ENCODE results near the gene FAM234B.

DNA sequence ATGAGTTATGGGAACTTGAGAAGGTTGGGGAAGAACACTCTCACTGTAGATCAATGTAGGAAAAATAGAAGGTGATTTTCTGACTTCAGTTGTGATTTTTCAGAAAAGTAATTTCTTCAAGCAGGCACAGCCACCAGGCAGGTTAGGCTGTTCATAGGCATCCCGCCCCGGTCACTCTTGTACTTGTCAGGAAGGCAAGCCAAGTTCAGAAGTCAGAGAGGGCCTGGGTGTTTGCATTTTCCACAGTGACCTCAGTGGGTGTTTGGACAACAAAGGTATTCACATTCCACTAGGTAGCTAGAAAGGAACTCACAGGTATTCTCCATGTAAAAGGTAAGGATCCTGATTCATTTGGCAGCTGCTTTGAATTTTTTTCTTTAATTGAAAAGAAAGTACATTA is 3.0 kb upstream of the FAM234B start:
- TF ChIP-seq, protein P1, sequence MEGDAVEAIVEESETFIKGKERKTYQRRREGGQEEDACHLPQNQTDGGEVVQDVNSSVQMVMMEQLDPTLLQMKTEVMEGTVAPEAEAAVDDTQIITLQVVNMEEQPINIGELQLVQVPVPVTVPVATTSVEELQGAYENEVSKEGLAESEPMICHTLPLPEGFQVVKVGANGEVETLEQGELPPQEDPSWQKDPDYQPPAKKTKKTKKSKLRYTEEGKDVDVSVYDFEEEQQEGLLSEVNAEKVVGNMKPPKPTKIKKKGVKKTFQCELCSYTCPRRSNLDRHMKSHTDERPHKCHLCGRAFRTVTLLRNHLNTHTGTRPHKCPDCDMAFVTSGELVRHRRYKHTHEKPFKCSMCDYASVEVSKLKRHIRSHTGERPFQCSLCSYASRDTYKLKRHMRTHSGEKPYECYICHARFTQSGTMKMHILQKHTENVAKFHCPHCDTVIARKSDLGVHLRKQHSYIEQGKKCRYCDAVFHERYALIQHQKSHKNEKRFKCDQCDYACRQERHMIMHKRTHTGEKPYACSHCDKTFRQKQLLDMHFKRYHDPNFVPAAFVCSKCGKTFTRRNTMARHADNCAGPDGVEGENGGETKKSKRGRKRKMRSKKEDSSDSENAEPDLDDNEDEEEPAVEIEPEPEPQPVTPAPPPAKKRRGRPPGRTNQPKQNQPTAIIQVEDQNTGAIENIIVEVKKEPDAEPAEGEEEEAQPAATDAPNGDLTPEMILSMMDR (IDR thresholded peaks at IDR 0.05): no peak
- TF ChIP-seq IRF2 (CRISPR knock-in tag; IDR thresholded peaks at IDR 0.05; ENCODE audit: borderline replicate concordance, low read depth): no peak
- no peak for TF ChIP-seq TEAD4 (CRISPR knock-in tag; IDR thresholded peaks at IDR 0.05)
- TF ChIP-seq SP1 (CRISPR knock-in tag; conservative IDR thresholded peaks at IDR 0.05): no peak
- TF ChIP-seq, protein P2, sequence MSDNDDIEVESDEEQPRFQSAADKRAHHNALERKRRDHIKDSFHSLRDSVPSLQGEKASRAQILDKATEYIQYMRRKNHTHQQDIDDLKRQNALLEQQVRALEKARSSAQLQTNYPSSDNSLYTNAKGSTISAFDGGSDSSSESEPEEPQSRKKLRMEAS (CRISPR knock-in tag; IDR thresholded peaks at IDR 0.05): no peak
- TF ChIP-seq, protein P3, sequence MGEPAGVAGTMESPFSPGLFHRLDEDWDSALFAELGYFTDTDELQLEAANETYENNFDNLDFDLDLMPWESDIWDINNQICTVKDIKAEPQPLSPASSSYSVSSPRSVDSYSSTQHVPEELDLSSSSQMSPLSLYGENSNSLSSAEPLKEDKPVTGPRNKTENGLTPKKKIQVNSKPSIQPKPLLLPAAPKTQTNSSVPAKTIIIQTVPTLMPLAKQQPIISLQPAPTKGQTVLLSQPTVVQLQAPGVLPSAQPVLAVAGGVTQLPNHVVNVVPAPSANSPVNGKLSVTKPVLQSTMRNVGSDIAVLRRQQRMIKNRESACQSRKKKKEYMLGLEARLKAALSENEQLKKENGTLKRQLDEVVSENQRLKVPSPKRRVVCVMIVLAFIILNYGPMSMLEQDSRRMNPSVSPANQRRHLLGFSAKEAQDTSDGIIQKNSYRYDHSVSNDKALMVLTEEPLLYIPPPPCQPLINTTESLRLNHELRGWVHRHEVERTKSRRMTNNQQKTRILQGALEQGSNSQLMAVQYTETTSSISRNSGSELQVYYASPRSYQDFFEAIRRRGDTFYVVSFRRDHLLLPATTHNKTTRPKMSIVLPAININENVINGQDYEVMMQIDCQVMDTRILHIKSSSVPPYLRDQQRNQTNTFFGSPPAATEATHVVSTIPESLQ (CRISPR knock-in tag; IDR thresholded peaks at IDR 0.05): no peak
- no peak for TF ChIP-seq GTF2I (CRISPR knock-in tag; conservative IDR thresholded peaks at IDR 0.05)
- no peak for TF ChIP-seq JUN (CRISPR knock-in tag; IDR thresholded peaks at IDR 0.05)
- no peak for TF ChIP-seq OVOL2 (CRISPR knock-in tag; IDR thresholded peaks at IDR 0.05; ENCODE audit: borderline replicate concordance)
- TF ChIP-seq TCF7 (CRISPR knock-in tag; IDR thresholded peaks at IDR 0.05; ENCODE audit: low read depth): no peak
- no peak for TF ChIP-seq FOXJ3 (CRISPR knock-in tag; IDR thresholded peaks at IDR 0.05; ENCODE audit: borderline replicate concordance)

Data from WTC11 (cell line).